SK-N-MC (cell line): ENCODE results near the gene P2RY8.
"Not testable (repeated sequence)": the region's sequence is repeated elsewhere in the genome, so short reads cannot be mapped to it uniquely, and the experiment has no call there.

Source experiments
- DNase-seq: peaks from one replicate; pipeline ENCODE4 v3.0.0-alpha.2; 2011; ENCODE audit warnings: low read depth, low spot score
- H3K27ac ChIP-seq: fragments of 200-600 bp; sonication (generic); 2 replicates; pipeline ENCODE4 v1.5.1; 2016; ENCODE audit warnings: mixed run types
- H3K36me3 ChIP-seq: fragments of 200-600 bp; sonication (generic); 2 replicates; pipeline ENCODE4 v1.6.1; 2017; ENCODE audit warnings: antibody characterized with exemption, low read length, mixed read lengths; ENCODE audit not compliant: insufficient read depth
- H3K4me3 ChIP-seq: fragments of 200-600 bp; sonication (generic); 2 replicates; pipeline ENCODE4 v1.5.1; 2016
- H3K9ac ChIP-seq: fragments of 200-600 bp; sonication (generic); 2 replicates; pipeline ENCODE4 v1.8.0; 2017; ENCODE audit warnings: mixed run types, mixed read lengths; ENCODE audit not compliant: insufficient read length
- H3K9me3 ChIP-seq: fragments of 200-600 bp; sonication (generic); 2 replicates; pipeline ENCODE4 v1.6.1; 2017; ENCODE audit warnings: low read depth, mild to moderate bottlenecking, antibody characterized with exemption, low read length, moderate library complexity, mixed read lengths
- EZH2 ChIP-seq: fragments of 200-600 bp; sonication (generic); IDR thresholded peaks from one replicate; pipeline ENCODE4 v1.6.1; 2017; ENCODE audit warnings: antibody characterized with exemption
- FOXP2 ChIP-seq: optimal IDR thresholded peaks from 2 replicates; pipeline ENCODE3; 2011; ENCODE audit warnings: mild to moderate bottlenecking, moderate library complexity; ENCODE audit not compliant: insufficient read depth; ENCODE audit errors: extremely low read length, control extremely low read depth
- POLR2AphosphoS5 ChIP-seq: IDR thresholded peaks from 2 replicates; pipeline ENCODE4 v1.6.1; 2012; ENCODE audit warnings: mild to moderate bottlenecking, low read depth, low read length, borderline replicate concordance

Gene P2RY8

DNA sequence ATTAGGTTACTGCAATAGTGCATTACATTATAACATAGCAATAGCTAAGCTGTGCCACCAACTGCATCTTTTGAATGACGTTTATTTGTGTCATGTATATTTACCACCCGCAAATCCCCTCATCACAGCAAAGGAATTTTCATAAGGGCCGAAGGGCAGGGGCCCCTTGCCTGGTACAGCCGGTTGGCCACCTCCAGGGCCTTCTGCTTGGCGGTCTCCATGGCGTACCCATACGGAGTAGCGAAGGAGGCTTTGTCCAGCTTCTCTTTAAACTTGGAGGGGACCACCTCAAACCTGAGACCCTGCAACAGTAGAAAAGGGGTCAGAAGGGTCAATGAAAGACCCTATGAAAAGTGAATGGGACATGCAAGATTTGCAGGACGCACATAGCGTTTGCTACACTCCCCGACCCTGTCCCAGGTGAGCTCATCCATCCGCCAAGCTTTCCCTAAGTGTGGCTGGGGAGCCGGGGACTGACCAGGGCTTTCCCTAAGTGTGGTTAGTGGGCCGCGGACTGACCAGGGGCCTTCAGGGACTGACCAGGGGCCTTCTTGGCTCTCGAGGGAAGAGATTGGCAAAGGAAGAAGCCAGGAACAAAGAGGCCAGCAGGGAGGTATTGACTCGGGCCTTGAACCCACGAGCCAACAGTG lies 94.8 kb downstream of the P2RY8 start:
- no peaks in the 10 kb centered on the region; the same call in 1 of the 2 replicates for H3K36me3 ChIP-seq
- no peak overlapping the region for H3K4me3 ChIP-seq
- no peak overlapping the region for H3K27ac ChIP-seq
- no peaks in the 10 kb centered on the region for H3K9me3 ChIP-seq
- no peak for DNase-seq
- no peak overlapping the region for H3K9ac ChIP-seq
- TF ChIP-seq FOXP2 (no peak), EZH2 (no peak)

DNA sequence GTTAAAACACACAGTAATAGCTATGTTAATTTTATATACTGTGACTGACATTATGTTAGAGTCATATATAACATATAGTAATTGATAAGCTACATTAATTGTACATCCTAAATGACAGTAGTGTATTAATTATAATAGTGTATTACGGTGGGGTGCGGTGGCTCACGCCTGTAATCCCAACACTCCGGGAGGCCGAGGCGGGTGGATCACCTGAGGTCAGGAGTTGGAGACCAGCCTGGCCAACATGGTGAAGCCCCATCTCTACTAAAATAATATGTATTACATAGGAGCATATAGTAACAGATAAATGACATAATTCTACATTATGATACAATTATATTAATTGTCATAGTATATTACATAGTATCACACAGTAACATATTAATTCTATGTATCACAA lies 96.5 kb downstream of the P2RY8 start:
- Histone ChIP-seq H3K27ac (no peak overlapping the region), H3K36me3 (peaks cover 5% of the 10 kb centered on the region; the same call in 1 of the 2 replicates), H3K9me3 (no peaks in the 10 kb centered on the region), H3K9ac (no peak overlapping the region), H3K4me3 (no peak overlapping the region)
- TF ChIP-seq EZH2 (no peak), POLR2AphosphoS5 (no peak), FOXP2 (no peak)
- no peak for DNase-seq

DNA sequence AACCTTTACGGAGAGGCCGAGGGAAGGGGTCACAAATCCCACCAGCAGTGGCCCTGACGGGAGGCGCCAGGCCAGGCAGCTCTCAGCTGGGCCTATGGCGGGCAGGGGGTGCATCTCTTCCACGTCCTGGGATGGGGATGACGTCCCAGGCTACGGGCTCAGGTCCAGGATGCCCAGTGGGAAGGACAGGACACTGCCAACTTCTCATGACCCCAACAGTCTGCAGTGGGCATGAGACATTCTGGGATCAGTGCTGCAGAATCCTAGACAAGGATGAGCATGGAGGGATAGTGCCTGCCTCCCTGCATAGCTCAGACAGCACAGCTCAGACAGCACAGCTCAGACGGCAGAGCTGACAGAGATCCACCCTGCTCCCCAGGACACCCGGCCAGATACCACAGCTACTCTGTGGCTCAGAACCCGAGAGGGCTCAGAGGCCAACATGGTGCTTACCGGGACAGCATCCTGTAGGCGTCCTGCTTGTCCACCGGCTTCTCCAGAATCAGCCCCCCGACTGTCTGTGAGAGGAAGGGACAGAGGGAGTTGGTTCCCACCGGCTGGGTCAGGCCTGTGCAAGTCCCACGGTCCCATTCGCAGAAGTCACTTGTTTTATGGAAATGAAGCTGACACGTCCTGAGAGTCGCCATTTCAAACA lies 101.6 kb downstream of the P2RY8 start:
- Histone ChIP-seq H3K9ac (no peak overlapping the region), H3K9me3 (no peaks in the 10 kb centered on the region), H3K4me3 (no peak overlapping the region), H3K27ac (no peak overlapping the region), H3K36me3 (peaks cover 5% of the 10 kb centered on the region; the same call in 1 of the 2 replicates)
- DNase-seq: no peak
- no peak for TF ChIP-seq EZH2
- TF ChIP-seq FOXP2: no peak
- no peak for TF ChIP-seq POLR2AphosphoS5

DNA sequence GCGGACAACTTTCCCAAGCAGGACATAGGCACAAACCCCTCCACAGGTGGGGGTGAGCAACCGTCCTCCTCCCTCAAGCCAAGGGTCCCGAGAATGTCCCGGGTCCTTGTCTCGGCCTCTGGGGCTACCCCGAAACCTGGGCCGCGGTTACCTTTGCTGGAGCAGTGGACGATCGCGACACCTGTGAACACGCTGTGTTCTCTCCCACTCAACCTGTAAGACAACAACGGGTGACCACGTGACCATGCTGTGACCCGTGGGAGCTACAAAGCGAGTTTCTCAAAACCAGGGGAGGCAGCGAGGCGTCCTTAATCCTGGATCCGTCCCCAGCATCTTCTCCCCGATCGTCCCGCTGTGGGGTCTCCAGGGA lies 102.1 kb downstream of the P2RY8 start:
- TF ChIP-seq POLR2AphosphoS5: no peak
- no peak for TF ChIP-seq FOXP2
- TF ChIP-seq EZH2: no peak
- peaks cover 5% of the 10 kb centered on the region; the same call in 1 of the 2 replicates for H3K36me3 ChIP-seq
- DNase-seq: no peak
- no peak overlapping the region for H3K4me3 ChIP-seq
- H3K9me3 ChIP-seq: no peaks in the 10 kb centered on the region
- H3K9ac ChIP-seq: no peak overlapping the region
- no peak overlapping the region for H3K27ac ChIP-seq

DNA sequence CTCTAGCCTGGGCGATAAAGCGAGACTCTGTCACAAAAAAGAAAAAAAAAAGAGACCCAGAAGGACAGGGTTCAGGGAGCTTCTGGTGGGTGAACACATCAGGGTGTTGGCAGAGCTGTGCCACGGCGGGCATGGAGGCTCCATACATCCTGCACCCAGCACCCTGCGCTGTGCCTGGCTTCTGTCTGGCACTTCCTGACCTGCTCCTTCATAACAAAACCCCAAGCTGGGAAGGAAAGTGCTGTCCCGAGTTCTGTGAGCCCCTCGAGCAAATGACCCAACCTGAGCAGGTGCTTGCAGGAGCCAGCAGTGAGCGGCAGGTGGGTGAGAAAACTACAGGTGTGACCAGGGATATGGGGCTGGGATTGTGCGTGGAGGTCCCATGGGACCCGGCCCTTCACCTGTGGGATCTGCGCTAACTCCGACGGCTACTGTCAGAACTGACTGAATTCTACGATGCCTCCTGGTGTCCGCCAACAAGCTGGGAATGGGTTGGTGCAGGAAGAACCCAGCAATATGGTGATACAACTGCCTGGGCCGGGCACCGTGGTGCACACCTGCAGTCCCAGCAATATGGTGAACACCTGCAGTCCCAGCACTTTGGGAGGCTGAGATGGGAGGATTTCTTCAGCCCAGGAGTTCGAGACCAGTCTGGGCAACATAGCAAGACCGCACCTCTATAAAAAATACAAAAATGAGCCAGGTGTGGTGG lies 103.2 kb downstream of the P2RY8 start:
- Histone ChIP-seq H3K36me3 (peaks cover 5% of the 10 kb centered on the region; the same call in 1 of the 2 replicates), H3K9ac (no peak overlapping the region), H3K4me3 (no peak overlapping the region), H3K9me3 (no peaks in the 10 kb centered on the region), H3K27ac (no peak overlapping the region)
- DNase-seq: no peak
- TF ChIP-seq EZH2 (no peak), FOXP2 (no peak), POLR2AphosphoS5 (no peak)

DNA sequence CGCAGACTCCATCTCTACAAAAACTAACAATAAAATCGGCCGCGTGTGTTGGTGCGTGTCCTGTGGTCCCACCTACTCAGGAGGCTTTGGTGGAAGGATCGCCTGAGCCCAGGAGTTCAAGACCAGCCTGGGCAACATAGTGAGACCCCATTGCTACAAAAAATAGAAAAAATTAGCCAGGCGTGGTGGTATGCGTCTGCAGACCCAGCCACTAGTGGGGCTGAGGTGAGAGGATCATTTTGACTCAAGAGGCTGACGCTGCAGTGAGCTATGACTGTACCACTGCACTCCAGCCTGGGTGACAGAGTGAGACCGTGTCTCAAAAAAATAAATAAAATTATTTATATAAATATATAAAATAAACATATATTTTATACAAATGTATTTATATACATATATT lies 106.5 kb downstream of the P2RY8 start:
- no peaks in the 10 kb centered on the region; the same call in 1 of the 2 replicates for H3K9me3 ChIP-seq
- no peak for DNase-seq
- no peak overlapping the region for H3K9ac ChIP-seq
- no peak overlapping the region for H3K4me3 ChIP-seq
- TF ChIP-seq EZH2 (no peak), POLR2AphosphoS5 (no peak), FOXP2 (no peak)
- H3K36me3 ChIP-seq: peaks cover 4% of the 10 kb centered on the region
- no peak overlapping the region for H3K27ac ChIP-seq

DNA sequence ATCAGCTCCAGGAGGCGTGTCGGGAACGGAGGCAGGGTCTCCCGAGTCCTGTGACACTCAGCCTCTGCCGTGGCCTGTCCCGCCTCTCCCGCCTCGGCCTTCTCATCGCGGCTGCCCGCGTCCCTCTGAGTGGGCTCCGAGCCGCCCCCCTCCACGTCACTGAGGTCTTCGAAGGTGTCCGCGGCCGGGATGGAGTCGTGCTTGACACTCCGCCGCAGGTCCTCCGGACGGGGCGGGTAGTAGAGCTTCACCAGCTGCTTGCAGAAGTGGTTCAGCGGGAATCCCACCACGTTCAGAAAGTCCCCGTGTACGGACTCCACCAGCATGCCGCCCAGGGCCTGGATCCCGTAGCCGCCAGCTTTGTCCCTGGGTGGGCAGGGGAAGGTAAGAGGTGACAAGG lies 109.2 kb downstream of the P2RY8 start:
- peaks cover 8% of the 10 kb centered on the region for H3K36me3 ChIP-seq
- H3K9ac ChIP-seq: no peak overlapping the region
- H3K27ac ChIP-seq: no peak overlapping the region
- H3K9me3 ChIP-seq: no peaks in the 10 kb centered on the region; the same call in 1 of the 2 replicates
- DNase-seq: no peak
- TF ChIP-seq EZH2 (no peak), POLR2AphosphoS5 (no peak), FOXP2 (no peak)
- no peak overlapping the region for H3K4me3 ChIP-seq

DNA sequence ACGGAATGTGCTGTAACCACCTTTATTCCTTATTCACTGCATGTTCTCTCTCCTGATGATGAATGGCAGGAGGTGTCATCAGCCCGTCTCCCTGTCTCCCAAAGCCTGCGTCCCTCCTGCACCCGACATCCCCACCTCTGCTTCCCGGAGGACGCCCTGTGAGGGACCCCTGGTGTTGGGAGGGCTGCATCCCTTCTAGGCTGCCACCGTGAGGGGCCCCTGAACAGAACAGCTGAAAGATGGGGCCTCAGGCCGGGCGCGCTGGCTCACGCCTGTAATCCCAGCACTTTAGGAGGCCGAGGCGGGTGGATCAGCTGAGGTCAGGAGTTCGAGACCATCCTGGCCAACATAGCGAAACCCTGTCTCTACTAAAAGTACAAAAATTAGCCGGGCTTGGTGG lies 110.7 kb downstream of the P2RY8 start:
- H3K27ac ChIP-seq, H3K4me3 ChIP-seq, DNase-seq, H3K9ac ChIP-seq, H3K9me3 ChIP-seq: not testable (repeated sequence)
- H3K36me3 ChIP-seq: peaks cover 19% of the 10 kb centered on the region

DNA sequence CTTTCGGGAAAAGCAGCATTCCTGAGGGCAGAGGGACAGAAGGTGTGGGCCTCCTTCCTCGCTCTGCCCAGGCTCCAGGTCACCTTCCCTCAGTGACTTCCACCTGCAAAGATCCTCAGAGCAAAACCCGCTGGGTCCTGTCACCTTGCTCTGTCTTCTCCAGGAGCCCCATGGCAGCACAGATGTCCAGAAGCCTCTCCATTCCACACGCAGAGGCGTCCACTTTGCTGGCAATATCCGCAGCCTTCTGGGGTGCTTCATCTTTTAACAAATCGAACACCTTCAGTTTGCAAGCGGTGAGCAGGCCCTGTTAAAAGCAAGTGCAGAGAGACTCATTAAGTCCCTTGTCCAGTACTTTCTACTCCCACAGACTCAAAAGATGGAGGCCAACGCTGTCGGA lies 111.6 kb downstream of the P2RY8 start:
- Histone ChIP-seq H3K36me3 (peaks cover 21% of the 10 kb centered on the region), H3K9ac (no peak overlapping the region), H3K27ac (no peak overlapping the region), H3K4me3 (no peak overlapping the region), H3K9me3 (peaks cover 4% of the 10 kb centered on the region)
- no peak for DNase-seq
- no peak for TF ChIP-seq POLR2AphosphoS5
- TF ChIP-seq EZH2: no peak
- no peak for TF ChIP-seq FOXP2
